Stimulated activated CD8-positive, alpha-beta memory T cell treated with anti-CD3 and anti-CD28 coated beads, Interleukin-12 subunit alpha, Interleukin-12 subunit beta, amount 100 ng/mL, for 24 hours (primary cell): Measurements from ENCODE around the gene PKD1.

Experiments used
- DNase-seq: peaks from one replicate; pipeline ENCODE4 v3.0.0-alpha.2; 2020; ENCODE audit errors: extremely low read depth

The PKD1 gene

DNA sequence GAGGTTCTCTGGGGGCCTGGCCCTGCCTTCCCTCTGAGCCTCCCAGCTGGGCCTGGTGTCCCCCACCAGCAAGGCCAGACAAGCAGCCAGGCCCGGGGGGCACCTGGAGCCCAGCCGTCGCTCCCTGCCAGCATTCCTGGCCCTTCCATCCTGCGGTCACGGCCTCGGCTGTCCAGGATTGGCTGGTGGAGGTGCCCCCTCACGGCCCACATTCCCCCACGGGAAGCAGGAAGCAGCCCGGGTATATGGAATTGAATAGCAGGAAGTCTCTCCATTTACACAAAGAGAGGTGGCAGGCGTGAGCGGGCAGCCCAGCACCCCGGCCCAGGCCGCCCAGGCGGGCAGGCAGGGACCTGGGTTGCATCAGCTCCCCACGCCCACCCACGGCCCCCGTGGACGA lies 34.4 kb upstream of the PKD1 start:
- DNase-seq: no peak

DNA sequence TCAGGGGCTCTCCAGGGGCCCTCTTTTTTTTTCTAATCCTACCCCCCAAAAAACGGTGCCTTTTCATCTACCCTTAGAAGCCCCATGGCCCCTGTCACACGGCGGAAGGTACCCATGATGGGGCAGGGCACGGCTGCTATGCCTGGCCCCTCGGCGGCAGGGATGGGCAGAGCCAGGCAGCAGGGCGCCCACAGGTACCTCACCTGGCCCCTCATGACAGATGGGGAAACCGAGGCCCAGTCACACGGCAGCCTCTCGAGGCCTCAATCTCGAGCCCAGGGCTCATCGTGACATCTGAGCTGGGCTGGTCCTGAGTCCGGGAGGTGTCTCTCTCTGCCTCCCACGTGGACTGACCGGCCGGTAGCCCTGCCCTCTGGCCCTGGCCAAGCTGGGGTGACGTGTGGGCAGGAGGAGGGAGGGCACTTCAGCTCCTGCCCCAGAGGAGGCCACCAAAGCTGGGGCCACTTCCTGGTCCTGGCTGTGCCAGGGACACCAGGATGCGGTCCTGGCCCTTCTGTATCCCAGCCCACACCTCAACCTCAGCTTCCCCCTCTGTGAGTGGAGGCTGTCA lies 31.5 kb upstream of the PKD1 start:
- no peak for DNase-seq

DNA sequence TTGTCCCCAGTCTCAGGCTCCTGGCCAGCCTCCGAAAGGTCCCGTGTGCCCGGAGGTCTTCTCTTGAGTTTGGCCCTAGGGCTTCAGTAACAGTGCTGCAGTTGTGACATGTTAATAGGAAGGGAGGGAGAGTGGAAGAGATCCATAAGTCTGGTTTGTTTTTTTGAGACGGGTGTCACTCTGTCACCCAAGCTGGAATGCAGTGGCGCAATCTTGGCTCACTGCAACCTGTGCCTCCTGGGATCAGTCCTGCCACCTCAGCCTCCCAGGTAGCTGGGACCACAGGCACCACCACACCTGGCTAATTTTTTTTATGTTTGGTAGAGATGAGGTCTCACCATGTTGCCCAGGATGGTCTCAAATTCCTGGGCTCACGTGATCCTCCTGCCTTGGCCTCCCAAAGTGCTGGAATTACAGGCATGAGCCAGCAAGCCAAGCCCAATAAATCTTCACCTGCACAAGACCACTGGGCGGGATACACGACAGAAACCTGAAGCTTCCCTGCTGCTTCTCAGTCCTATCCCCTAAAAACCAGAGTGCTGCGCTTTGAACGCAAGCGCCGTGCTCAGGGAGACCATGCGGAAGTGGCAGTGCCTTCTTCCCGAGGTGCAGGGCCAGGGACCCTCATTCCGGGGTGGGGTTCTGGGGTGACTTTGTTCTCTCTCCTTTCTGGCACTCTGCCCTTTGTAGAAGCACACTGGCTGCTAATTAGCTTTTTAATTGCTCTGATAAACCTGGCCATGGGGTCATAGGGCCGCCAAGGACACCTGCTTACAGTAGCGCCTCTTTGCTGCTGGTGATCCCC lies 30.8 kb upstream of the PKD1 start:
- no peak for DNase-seq

DNA sequence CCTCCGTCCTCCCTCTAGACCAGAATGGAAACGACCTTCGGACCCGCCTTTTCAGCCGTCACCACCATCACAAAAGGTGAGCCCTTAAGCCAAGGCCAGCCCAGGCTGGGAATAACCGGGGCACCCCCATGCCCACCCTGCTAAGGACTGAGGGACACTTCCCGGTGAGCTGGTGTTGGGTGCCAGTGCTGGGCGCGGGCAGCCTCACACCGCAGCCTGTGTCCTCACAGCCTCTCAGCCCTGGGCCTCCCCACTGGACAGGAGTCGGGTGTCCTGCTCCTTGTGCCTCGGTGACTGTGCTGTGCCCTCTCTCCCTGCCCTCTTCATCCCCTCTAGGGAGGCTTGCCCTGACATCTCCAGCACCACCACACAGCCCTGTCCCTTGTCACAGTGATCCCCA lies 30.2 kb upstream of the PKD1 start:
- no peak for DNase-seq

DNA sequence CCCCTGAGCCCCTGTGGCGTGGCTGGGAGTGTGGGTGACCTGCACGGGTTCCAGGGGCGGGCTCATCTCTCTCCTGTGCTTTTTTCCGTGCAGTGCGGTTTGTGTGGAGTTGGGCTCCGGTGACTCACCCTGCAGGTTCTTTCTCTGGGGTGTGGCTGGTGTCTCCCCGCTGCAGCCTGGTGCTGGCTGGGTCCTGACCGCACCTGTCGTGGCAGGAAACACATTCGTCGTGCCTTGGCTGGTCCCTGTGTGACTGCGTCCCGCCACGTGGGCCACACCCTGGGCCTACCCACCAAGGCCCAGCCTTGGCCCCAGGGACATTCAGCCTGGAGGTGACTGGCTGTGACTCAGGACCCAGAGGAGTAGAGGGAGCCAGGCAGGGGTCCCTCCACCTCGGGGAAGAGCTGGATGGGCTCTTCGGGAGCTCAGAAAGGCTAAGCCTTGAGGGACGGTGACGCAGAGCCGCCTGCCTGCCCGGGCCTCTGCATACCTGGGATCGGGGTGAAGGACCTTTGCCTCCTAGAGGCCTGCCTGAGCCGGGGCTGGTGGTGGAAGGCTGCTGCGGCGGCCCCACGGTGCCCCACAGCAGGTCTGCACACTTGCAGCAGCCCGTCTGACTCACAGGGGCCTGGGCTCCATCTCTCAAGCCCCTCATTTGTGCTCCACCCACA lies 27.6 kb upstream of the PKD1 start:
- no peak for DNase-seq

DNA sequence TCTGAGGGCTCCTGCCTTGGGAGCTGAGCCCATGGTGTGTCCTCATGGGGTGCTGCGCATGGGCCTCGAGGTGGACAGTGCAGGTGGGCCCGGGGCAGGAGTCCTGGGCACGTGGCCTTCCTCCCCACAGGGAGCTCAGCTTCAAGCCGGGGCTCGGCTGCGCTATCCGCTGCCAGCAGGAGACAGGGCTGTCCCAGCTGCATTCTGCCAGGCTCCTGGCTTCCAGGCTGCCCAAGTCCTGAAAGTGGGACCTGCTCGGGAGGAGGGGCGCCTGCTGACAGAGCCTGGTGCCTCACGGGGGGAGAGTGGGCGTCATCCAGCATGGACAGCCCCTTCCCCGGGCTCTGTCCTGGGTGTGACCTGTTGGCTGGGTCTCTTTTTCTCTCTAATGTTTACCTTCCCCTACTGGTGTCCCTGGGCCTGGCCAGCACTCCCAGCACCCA lies 27.0 kb upstream of the PKD1 start:
- DNase-seq: no peak

DNA sequence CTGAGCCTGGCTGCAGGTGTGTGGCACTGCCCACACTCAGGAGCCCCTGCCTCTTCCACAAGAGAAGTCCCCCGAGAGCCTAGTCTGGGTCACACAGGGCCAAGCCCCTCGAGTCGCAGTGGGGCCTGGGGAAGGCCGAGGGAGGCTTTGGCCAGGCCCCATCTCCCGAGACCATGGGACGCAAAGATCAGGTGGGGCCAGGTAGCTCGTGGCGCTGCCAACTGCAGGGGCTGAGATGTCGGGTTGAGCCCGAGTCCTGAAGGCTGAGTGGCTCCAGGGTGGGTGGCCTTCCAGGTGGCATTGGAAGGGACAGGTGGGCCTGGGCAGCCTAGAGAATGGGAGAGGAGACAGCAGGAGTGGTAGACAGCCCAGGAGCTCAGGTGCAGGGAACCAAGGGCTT lies 26.2 kb upstream of the PKD1 start:
- no peak for DNase-seq

DNA sequence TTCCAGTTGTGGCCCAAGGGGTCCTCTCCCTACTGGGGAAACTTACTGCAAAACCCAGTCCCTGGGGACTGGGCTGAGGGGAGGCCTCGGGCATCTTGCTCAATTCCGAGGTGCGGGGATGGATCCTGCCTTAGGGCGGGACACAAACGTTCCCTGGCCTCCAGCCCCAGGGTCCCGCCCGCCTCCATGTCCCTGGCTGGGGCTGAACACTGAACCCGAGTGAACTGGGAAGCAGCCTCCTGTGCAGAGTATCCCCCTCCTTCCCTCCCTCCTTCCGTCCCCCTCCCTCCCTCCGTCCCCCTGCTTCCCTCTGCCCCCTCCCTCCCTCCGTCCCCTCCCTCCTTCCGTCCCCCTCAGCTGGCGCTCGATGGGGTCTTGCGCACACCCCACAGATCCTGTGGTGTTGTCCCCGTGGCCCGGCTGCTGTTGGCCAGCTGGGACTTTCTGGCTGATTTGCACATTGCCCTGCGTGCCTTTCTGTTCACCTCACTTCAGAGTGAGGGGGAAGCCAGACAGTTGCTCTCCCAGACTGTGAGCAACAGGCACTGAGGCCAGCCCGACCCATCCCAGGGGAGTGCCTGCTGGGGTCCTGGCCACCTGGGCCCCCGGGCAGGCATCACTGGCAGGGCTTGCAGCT lies 25.3 kb upstream of the PKD1 start:
- no peak for DNase-seq

DNA sequence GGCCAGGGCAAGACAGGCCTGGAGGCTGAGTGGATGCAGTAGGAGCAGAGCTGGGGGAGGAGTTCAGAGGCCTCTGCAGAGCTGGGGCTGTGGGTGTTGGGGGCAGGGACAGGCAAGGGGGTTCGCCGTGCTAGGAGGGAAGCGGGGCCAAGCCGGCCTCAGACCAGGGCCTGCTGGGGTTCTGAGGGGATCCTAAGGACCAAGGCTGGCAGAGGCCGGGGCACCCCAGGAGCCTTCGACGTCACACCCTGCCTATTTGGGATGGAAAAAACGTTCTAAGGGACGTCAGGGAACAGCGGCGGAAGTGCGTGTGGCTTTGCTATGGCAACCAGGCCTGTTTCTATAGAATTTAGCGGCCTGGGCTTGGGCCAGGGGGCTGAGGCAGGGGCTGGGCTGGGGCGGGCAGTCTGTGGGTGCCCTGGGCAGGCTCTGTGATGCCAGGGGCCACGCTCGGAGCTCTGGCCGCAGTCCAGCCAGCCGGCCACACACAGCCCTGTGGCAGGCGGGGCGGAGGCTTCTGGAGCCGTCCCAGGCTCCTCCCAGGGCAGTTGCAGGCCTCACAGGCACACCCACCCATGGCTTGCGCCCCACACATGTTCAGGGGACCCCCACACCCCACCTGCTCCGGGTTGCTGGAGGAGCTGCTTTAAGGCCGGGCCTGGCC lies 23.6 kb upstream of the PKD1 start:
- DNase-seq: no peak

DNA sequence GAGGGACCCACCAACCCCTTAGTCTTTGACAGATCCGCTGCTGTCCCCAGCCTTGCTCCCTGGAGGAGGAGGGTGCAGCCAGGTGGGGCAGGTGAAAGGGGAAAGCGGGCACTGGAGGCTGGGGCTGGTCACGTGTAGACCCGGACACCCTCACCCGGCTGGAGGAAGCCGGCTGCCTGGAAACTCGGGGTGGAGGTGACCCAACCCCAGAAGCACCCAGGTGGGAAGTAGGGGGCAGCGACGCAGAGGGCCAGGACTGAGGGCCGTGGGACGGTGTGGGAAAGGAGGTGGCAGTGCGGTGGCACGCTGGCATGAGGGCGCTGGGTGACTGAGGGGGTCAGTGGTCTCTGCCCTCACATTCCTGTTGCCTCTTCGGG lies 22.6 kb upstream of the PKD1 start:
- DNase-seq: no peak

DNA sequence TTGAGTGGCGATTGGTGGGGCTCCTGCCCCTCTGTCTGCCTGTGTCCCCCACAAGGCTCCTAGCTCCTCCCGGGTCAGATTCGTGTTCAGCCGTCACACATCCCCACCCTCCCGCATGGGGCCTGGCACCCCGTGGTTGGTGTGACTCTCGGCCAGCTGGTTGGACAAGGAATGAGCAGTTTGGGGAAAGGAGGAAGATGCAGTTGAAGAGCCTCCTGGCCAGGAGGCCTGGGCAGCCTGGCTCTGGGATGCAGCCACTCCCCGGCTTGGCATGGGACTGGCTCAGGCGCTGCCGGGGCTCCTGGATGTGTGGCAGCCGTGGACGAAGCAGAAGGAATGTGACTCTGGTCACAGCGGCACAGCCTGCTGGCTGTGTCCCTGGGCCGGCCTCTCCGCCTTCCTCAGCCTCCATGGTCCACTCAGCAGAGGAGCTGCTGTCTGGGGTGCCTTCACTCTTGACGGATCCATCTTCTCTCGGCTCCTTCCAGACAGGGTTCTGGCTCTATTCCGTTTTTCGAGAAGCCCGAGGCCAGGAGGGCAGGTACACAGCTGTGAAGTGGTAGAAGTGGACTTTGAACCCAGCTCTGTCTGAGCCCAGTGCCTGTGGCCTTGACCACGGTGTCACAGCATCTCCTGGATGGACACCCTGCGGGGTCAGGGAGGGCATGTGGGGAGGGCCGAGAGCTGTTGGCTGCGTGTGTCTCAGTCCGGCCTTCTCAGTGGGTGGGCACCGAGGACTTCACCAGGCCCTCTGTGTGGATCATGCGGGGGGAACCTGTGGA lies 22.0 kb upstream of the PKD1 start:
- no peak for DNase-seq

DNA sequence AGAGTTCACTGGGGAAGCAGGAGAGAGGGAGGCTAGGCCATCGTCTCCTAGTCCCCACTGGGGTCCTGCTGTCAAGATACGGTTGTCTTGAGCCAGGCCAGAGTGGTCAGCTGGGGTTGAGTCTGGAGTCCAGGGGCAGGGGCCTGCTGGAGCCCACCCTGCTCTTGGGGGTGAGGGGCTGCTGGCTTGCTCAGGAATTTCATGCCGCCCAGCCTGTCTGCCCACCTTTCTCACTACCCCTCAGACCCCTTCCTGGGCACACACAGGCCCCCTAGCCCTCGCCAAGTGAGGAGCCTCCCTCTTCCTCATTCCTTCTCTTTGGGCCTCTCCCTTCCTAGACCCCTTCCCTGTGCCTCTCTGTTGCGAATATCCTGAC lies 21.1 kb upstream of the PKD1 start:
- DNase-seq: no peak

DNA sequence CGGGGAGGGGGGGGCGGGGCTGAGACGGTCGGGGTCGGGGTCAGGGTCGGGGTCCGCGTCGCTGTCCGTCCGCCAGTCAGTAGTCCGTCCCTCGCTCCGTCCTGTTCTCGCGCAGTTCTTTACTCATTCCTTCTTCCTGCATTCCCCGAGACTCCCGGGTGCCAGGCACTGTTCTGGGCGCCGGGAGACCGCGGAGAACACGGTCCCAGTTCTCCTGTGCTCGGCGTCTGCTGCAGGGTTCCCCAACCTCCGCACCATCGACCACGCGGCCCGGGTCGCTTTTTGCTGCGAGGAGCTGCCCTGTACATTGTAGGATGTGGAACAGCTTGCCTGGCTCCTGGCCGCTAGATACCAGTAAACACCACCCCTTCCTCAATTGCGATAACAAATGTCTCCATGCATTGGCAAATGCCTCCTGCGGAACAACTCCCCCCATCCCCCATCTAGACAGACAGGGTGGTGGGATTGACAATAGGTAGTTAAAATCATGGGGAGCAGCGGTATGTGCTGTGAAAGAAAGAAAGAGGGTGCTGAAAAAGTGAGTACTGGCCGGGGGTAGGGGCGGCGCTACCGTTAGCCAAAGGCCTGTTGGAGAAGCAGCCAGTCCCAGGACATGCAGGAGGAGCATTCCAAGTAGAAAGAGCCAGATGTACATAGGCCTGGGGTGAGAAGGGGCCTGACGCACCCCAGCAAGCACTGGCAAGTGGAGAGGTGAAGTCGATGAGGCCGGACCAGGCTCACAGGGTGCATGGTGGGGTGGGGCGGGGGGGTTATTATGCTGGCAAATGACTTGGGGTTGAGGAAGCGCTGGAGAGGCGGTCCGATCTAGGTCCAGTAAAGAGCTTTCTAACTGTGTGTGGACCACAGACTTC lies 20.5 kb upstream of the PKD1 start:
- no peak for DNase-seq

DNA sequence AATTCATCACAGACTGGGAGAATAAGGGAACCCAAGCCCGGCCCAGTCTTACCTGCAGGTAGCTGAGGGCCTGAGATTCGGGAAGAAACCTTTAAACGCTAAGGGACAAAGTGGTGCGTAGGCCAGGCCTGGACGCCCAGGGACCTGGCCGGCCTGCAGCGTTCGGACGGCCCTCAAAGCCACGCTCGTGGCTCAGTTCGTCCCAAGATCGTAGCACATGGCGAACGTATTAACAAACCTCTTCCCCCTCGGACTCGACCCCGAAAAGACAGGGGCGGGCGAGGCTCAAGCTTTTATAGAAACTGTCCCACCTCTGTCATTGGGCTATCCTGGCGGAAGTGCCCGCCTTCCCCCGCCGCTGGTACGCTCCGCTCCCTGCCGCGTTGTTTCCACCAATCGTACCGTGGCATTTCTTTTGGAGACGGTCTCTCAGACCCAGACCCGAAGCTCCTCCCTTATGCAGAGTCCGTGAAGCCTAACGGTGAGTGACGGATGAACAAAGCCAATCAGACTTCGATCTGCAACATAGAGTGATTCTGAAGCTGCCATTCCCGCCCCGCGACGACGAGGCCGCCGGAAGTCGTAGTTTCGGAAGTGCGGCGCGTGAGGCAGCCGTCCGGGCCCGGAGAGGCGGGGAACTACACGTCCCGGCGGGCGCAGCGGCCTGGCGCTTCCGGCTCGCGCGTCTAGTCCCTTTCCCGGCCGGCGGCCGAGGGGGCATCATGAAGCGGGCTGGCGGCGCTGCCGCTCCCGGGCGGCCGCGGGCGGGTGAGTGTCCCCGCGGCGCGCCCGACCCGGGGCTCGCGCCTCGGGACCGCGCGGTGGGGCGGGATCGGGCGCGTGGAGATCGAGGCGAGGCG lies 19.6 kb upstream of the PKD1 start, which contains the start of gene TRAF7:
Gene TRAF7 (plus strand): TSS at position 692 of the 860 bp plus-strand sequence. CDS start 8,139 bp downstream, outside the sequence.
- DNase-seq: peak; percentile 92

DNA sequence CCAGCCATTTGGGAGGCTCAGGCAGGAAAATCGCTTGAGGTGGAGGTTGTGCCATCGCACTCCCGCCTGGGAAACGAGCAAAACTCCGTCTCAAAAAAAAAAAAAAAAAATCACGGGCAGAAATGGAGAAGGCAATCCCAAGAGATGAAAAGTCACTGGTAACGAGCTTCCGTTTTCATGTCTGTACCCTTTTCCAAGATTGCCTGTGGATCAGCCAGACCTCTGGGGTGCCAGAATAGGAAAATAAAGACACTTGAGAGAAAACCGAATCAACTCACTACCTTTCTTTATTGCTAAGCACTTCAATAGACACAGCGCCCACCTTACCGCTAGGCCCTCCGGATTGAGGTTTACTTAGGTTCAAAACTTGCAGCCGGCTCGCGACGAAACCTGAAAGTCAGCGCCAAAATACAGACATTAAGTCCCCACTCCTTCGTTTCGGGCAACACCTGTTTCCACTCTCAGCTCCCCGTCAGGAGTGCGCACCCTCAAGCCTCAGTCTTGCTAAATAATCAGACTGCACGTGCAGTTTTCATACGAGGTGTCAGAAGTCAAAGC lies 18.9 kb upstream of the PKD1 start:
- DNase-seq: no peak

DNA sequence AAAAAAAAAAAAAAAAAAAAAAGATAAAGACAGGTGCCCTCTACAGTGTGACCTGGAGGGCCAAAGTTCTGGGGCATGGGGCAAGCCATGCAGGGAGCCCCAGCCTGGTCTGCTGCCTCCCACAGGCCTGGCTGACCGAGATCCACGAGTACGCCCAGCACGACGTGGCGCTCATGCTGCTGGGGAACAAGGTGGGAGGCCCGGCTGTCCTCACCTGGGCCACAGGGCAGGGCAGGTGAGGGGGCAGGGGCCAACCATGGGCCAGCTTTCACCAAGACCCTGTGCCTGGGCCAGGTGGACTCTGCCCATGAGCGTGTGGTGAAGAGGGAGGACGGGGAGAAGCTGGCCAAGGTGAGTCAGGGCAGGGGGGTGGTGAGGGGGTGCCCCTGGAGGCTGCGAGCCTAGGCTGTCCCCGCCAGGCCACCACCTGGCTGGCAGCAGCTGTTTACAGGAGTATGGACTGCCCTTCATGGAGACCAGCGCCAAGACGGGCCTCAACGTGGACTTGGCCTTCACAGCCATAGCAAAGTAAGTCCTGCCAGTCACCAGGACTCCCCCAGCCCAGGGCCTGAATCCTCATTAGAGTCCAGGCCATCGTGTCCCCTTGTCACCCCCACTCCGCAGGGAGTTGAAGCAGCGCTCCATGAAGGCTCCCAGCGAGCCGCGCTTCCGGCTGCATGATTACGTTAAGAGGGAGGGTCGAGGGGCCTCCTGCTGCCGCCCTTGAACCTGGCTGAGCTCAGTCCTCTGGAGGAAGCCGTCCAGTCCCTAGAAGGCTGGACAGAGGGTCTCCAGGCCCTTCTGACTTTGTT lies 17.2 kb upstream of the PKD1 start:
- no peak for DNase-seq

DNA sequence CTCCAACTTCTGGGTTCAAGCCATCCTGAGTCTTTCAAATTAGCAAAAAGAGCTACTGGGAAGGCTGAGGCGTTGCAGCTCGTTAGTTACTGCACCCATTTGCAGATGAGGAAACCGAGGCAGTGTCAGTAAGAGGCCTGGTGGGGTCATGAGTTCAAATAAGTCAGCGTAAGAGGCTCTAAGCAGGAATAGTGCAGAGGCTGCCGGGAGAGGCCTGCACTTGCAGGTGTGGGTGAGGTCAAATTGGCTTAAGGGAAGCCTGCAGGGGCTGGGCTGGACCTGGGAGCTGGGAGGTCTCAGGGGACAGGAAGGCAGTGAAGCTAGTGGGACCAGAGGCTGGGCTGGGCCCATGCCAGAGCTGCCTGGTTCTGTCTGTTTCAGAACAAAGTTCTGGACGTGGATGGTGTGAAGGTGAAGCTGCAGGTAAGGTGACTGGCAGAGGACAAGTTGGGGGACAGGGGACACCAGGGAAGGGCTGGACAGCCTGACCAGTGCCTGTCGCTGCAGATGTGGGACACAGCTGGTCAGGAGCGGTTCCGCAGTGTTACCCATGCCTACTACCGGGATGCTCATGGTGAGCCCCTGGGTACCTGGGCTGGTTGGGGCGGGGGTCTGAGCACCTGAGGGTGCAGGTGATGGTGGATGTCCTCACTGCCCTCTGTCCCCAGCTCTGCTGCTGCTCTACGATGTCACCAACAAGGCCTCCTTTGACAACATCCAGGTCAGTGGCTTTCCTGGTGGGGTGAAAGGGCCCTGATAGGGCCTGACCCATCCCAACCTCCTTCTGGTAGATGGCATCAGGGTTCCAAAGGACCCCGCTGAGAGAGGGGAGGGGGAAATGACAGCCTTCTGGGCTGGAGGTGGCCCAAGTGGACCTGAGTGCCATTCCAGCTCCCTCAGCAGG lies 15.7 kb upstream of the PKD1 start:
- no peak for DNase-seq
